Activated effector memory CD4-positive, alpha-beta T cell treated with Interleukin-2 at 50 U/mL for 16 hours (primary cell): ENCODE data around the gene WDR54.

Experiments used
- DNase-seq: peaks from one replicate; pipeline ENCODE4 v3.0.0-alpha.2; 2020

The WDR54 gene

GRCh38 chr2:74421221-74421870 lies at the start of gene WDR54, which contains the start of gene C2orf81:
TSS of gene WDR54 (plus strand) at chr2:74421730. CDS start at chr2:74422154, 424 bp downstream.
TSS of gene C2orf81 (minus strand) at chr2:74421619. CDS start at chr2:74421560, 59 bp downstream.
- DNase-seq, result peak; percentile 94

- no peak for DNase-seq
Observed at GRCh38 chr2:74372674-74373073, 48.9 kb upstream of the WDR54 start.

- DNase-seq, result no peak
Observed at GRCh38 chr2:74373221-74373676, 48.3 kb upstream of the WDR54 start.

GRCh38 chr2:74373985-74374384 lies 47.5 kb upstream of the WDR54 start:
- DNase-seq, result no peak

- no peak for DNase-seq
Observed at GRCh38 chr2:74374509-74375205, 46.9 kb upstream of the WDR54 start.

- DNase-seq, result no peak
Observed at GRCh38 chr2:74375838-74376237, 45.7 kb upstream of the WDR54 start.

- no peak for DNase-seq
Observed at GRCh38 chr2:74378007-74378406, 43.5 kb upstream of the WDR54 start.

GRCh38 chr2:74379851-74380789 lies 41.4 kb upstream of the WDR54 start, which contains the start of gene DCTN1:
TSS of gene DCTN1 (minus strand) at chr2:74380311. CDS start at chr2:74380037, 274 bp downstream.
- no peak for DNase-seq

- DNase-seq, result no peak
Observed at GRCh38 chr2:74381751-74382150, 39.8 kb upstream of the WDR54 start.

- DNase-seq, result no peak
Observed at GRCh38 chr2:74383254-74383653, 38.3 kb upstream of the WDR54 start.

GRCh38 chr2:74384051-74384450 lies 37.5 kb upstream of the WDR54 start:
- no peak for DNase-seq

- no peak for DNase-seq
Observed at GRCh38 chr2:74385396-74385795, 36.1 kb upstream of the WDR54 start.

GRCh38 chr2:74387346-74387745 lies 34.2 kb upstream of the WDR54 start:
- DNase-seq, result no peak

- no peak for DNase-seq
Observed at GRCh38 chr2:74390606-74391005, 30.9 kb upstream of the WDR54 start.

- DNase-seq, result no peak
Observed at GRCh38 chr2:74391209-74391579, 30.3 kb upstream of the WDR54 start.

GRCh38 chr2:74391580-74392448 lies 29.7 kb upstream of the WDR54 start:
- peak; percentile 89 for DNase-seq

- DNase-seq, result no peak
Observed at GRCh38 chr2:74392449-74392743, 29.1 kb upstream of the WDR54 start.

GRCh38 chr2:74393525-74393924 lies 28.0 kb upstream of the WDR54 start:
- no peak for DNase-seq

GRCh38 chr2:74396149-74396548 lies 25.4 kb upstream of the WDR54 start:
- DNase-seq, result no peak

- no peak for DNase-seq
Observed at GRCh38 chr2:74399785-74400184, 21.7 kb upstream of the WDR54 start.

GRCh38 chr2:74401891-74402290 lies 19.6 kb upstream of the WDR54 start:
- no peak for DNase-seq

GRCh38 chr2:74406035-74406434 lies 15.5 kb upstream of the WDR54 start:
- DNase-seq, result no peak
